NT2/D1 (cell line): ENCODE data around the gene SUV39H2.
"Not testable (repeated sequence)": the region's sequence is repeated elsewhere in the genome, so short reads cannot be mapped to it uniquely, and the experiment has no call there.

Source experiments
- DNase-seq: peaks from one replicate; pipeline ENCODE4 v3.0.0-alpha.2; 2011; ENCODE audit warnings: low read depth, low spot score
- H3K27me3 ChIP-seq: 2 replicates; pipeline ENCODE4 v1.6.0; 2011; ENCODE audit warnings: mild to moderate bottlenecking; ENCODE audit not compliant: insufficient read length, insufficient read depth
- H3K36me3 ChIP-seq: 2 replicates; pipeline ENCODE4 v1.6.1; 2011; ENCODE audit warnings: mild to moderate bottlenecking, low read length, mixed read lengths; ENCODE audit not compliant: insufficient read depth, insufficient read length
- H3K4me1 ChIP-seq: 2 replicates; pipeline ENCODE4 v1.5.1; 2011; ENCODE audit not compliant: insufficient read depth, insufficient read length
- H3K4me3 ChIP-seq: 2 replicates; pipeline ENCODE4 v1.5.1; 2011; ENCODE audit warnings: low read depth; ENCODE audit not compliant: insufficient read length
- H3K9ac ChIP-seq: 2 replicates; pipeline ENCODE4 v1.6.0; 2011; ENCODE audit warnings: low read depth; ENCODE audit not compliant: insufficient read length
- H3K9me3 ChIP-seq: 2 replicates; pipeline ENCODE4 v1.5.1; 2011; ENCODE audit warnings: mild to moderate bottlenecking, low read length; ENCODE audit not compliant: insufficient read depth
- SUZ12 ChIP-seq: IDR thresholded peaks from 2 replicates; pipeline ENCODE4 v1.6.1; 2011; ENCODE audit not compliant: insufficient read length, insufficient read depth; ENCODE audit errors: extremely low read depth
- YY1 ChIP-seq: IDR thresholded peaks from 2 replicates; pipeline ENCODE4 v1.6.1; 2011; ENCODE audit not compliant: insufficient read length, insufficient read depth
- ZNF274 ChIP-seq: IDR thresholded peaks from 2 replicates; pipeline ENCODE4 v1.6.1; 2011; ENCODE audit warnings: mild to moderate bottlenecking, low read depth, low read length

Gene SUV39H2

DNA sequence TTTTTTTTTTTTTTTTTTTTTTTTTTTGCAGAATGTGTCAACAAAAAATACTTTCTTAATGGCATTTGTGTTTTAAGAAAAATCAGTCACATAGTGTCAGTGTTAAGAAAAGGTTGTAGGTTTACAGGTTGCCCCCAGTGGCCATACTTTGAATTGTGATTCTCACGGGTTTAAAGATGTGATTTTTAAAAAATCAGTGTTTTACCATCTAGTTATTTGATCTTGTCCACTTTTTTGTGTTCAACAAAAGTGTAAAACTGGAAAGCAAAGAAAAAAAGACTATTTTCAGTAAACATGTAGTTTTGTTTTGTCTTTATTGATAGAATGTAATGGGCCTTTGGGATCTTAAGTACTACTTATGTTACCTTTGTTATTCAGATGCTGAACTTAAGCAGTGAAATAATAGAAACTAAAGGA lies 25.7 kb downstream of the SUV39H2 start:
- H3K9ac ChIP-seq: no peak overlapping the region
- H3K4me1 ChIP-seq: no peaks in the 10 kb centered on the region
- H3K9me3 ChIP-seq: 0 out of 2 replicates have a peak, but pooled peaks cover 10% of the 10 kb centered on the region
- no peak for DNase-seq
- no peak overlapping the region for H3K4me3 ChIP-seq
- no peaks in the 10 kb centered on the region for H3K27me3 ChIP-seq
- H3K36me3 ChIP-seq: peaks cover 77% of the 10 kb centered on the region
- TF ChIP-seq SUZ12: no peak
- no peak for TF ChIP-seq ZNF274

DNA sequence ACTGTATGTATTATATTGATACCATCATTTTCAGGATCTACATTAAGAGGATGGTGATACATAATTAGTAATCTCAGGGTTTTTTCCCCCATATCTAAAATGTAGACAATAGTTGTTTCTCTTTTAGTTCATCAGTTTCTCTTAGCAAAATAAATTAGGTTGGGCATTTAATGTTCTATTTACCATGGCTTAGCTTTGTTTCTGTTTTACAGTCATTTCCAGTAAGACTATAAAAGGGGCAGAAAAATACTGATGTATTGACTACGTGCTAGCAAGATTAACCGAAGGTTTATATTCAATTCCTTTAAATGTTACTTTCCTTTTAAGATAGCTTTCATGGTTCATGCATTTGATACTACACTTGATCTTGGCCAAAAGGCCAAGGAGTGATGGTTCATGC lies 26.2 kb downstream of the SUV39H2 start:
- no peaks in the 10 kb centered on the region for H3K4me1 ChIP-seq
- H3K36me3 ChIP-seq: peaks cover 76% of the 10 kb centered on the region
- 0 out of 2 replicates have a peak, but pooled peaks cover 10% of the 10 kb centered on the region for H3K9me3 ChIP-seq
- no peak for DNase-seq
- no peaks in the 10 kb centered on the region for H3K27me3 ChIP-seq
- TF ChIP-seq SUZ12: no peak
- no peak for TF ChIP-seq ZNF274
- TF ChIP-seq YY1: no peak
- no peak overlapping the region for H3K4me3 ChIP-seq
- no peak overlapping the region for H3K9ac ChIP-seq

DNA sequence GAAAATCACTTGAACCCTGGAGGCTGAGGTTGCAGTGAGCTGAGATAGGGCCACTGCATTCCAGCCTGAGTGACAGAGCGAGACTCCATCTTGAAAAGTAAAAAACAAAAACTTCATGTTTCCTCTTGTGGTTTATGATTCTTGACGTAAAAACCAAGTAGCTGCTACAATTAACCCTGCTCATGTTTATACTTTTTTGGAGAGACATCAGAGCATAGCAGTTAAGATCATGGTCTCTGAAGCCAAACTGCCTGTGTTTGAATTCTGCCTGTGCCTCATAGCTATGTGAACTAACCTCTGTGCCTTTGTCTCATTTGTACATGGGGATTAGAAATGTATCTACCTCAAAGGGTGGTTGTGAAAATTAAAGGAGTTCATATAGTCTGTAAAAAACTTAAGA lies 27.2 kb downstream of the SUV39H2 start:
- H3K36me3 ChIP-seq: peaks cover 74% of the 10 kb centered on the region
- no peaks in the 10 kb centered on the region for H3K4me1 ChIP-seq
- no peak overlapping the region for H3K9ac ChIP-seq
- TF ChIP-seq YY1 (no peak), SUZ12 (no peak), ZNF274 (no peak)
- no peaks in the 10 kb centered on the region for H3K27me3 ChIP-seq
- H3K4me3 ChIP-seq: no peak overlapping the region
- no peak for DNase-seq
- H3K9me3 ChIP-seq: 0 out of 2 replicates have a peak, but pooled peaks cover 10% of the 10 kb centered on the region

DNA sequence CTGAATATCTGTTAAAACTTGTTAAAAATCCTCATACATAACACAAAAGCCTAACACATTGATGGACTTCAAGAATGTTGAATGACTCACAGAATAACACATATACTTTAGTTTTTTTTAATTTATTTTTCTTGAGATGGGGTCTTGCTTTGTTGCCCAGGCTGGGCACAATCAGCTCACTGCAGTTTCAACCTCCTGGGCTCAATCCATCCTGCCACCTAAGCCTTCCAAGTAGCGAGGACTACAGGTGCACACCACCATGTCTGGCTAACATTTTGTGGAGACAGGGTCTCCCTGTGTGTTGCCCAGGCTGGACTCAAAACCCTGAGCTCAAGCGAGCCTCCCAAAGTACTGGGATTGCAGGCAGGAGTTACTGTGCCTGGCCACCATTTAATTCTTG lies 28.1 kb downstream of the SUV39H2 start:
- H3K36me3 ChIP-seq: peaks cover 70% of the 10 kb centered on the region
- no peak for DNase-seq
- H3K9ac ChIP-seq: no peak overlapping the region
- no peak overlapping the region for H3K4me3 ChIP-seq
- 0 out of 2 replicates have a peak, but pooled peaks cover 10% of the 10 kb centered on the region for H3K9me3 ChIP-seq
- H3K27me3 ChIP-seq: no peaks in the 10 kb centered on the region
- no peaks in the 10 kb centered on the region for H3K4me1 ChIP-seq
- TF ChIP-seq YY1 (no peak), ZNF274 (no peak), SUZ12 (no peak)

DNA sequence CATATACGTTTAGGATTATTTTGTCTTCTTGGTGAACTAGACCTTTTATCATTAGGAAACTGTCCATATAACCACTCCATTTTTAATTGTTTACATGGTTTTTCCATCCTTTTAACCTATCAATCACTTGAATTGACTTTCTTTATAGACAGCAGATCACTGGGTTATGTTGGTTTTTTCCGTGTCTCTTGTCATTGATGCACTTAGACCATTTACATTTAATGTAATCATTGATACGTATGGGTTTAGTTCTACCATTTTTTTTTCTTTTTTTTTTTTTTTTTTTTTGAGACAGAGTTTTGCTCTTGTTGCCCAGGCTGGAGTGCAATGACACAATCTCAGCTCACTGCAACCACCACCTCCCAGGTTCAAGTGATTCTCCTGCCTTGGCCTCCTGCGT lies 28.9 kb downstream of the SUV39H2 start:
- H3K36me3 ChIP-seq: peaks cover 69% of the 10 kb centered on the region

DNA sequence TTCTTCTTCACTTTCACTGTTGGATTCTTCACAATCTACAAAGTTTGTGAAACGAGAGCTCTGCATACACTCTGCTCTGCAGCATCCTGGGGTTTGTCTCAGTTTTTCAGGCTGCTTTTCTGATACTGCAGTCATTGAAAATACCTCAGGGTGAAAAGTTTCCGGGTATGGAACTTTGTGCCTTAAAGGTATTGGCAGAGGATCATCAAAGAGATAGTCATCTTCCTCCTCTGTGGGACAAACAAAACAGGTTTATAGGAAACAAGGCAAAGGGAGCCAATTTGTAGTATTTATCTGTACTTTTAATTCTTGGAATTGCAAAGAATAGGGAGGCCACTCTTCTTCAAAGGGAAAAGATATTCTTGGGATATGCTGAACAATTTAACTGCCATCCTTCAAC lies 30.4 kb downstream of the SUV39H2 start:
- Histone ChIP-seq H3K4me3 (no peak overlapping the region), H3K36me3 (peaks cover 59% of the 10 kb centered on the region), H3K9me3 (0 out of 2 replicates have a peak, but pooled peaks cover 10% of the 10 kb centered on the region), H3K9ac (no peak overlapping the region), H3K4me1 (no peaks in the 10 kb centered on the region), H3K27me3 (no peaks in the 10 kb centered on the region)
- DNase-seq: no peak
- TF ChIP-seq YY1 (no peak), SUZ12 (no peak), ZNF274 (no peak)

More for the DNA sequence above, 28.9 kb downstream of the SUV39H2 start:
- H3K4me3 ChIP-seq, H3K9me3 ChIP-seq, H3K27me3 ChIP-seq, H3K4me1 ChIP-seq, DNase-seq, H3K9ac ChIP-seq: not testable (repeated sequence)

DNA sequence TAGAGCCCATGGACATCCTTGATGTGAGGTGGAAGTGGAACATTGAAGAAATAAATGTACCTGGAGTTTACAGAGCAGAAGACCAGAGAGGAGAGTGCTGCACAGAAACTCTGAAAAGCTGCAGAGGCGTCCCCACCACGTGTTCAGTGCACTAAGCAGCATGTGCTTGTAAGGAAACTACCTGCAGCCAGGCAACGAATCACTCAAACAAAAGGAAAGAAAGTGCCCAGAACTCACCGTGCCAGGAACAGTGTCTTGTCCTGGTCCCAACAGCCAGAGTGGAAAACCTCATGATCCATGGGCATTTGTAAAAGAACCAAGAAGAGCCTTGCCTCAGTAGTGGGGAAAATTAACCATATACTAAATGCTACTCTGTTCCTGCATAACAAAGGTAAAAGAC lies 32.3 kb downstream of the SUV39H2 start:
- DNase-seq: no peak
- Histone ChIP-seq H3K4me1 (no peaks in the 10 kb centered on the region), H3K36me3 (peaks cover 47% of the 10 kb centered on the region)

DNA sequence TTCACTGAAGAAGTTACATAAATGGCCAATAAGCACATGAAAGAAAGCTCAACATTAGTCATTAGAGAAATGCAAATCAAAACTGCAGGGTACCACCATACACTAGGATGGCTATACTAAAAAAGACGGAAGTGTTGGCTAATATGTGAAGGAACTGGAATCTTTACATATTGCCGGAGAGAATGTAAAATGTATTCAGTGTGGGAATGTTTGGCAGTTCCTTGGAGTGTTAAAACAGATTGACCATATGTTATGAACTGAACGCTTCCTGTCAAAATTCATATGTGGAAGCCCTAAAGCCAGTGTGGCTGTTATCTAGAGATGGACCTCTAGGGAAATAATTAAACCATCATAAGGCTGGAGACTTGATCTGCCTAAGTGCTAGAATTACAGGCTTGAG lies 33.1 kb downstream of the SUV39H2 start:
- no peak overlapping the region for H3K9ac ChIP-seq
- no peak overlapping the region for H3K4me3 ChIP-seq
- DNase-seq: no peak
- no peak for TF ChIP-seq SUZ12
- TF ChIP-seq ZNF274: no peak
- TF ChIP-seq YY1: no peak
- no peaks in the 10 kb centered on the region for H3K4me1 ChIP-seq
- no peaks in the 10 kb centered on the region for H3K27me3 ChIP-seq
- peaks cover 42% of the 10 kb centered on the region for H3K36me3 ChIP-seq
- H3K9me3 ChIP-seq: peaks cover 11% of the 10 kb centered on the region

More for the DNA sequence above, 32.3 kb downstream of the SUV39H2 start:
- Histone ChIP-seq H3K4me3 (no peak overlapping the region), H3K9me3 (0 out of 2 replicates have a peak, but pooled peaks cover 10% of the 10 kb centered on the region), H3K9ac (no peak overlapping the region), H3K27me3 (no peaks in the 10 kb centered on the region)
- TF ChIP-seq ZNF274: no peak
- no peak for TF ChIP-seq SUZ12
- no peak for TF ChIP-seq YY1
